ENCODE results near the gene RCCD1.

Gene RCCD1

GRCh38 chr15:90998737-90999136 lies 44.1 kb downstream of the RCCD1 start:
- no peaks in the 10 kb centered on the region for H3K9me3 ChIP-seq (ENCODE audit: control insufficient read depth, insufficient read depth, low read depth, low read length)
- TF ChIP-seq RBAK (tag by site-specific recombination; IDR thresholded peaks at IDR 0.05): no peak
- TF ChIP-seq ZNF830 (tag by site-specific recombination; IDR thresholded peaks at IDR 0.05; ENCODE audit: low read depth): no peak
- H3K4me3 ChIP-seq (ENCODE audit: low read depth, low read length): no peak overlapping the region
- ChIA-PET CTCF (no interaction called here), POLR2A (interaction anchor here (1.4 kb wide), 1 partner anchor 67 kb away, joined by 3 read pairs; the partner anchor contains the start of gene HDDC3)
- H3K4me1 ChIP-seq (ENCODE audit: control insufficient read depth, insufficient read depth, low read length): no peaks in the 10 kb centered on the region
- H3K36me3 ChIP-seq (ENCODE audit: control insufficient read depth in 2 of 2, insufficient read depth in 1 of 2, low read length in 2 of 2): peaks cover 52 to 62% of the 10 kb centered on the region in 2 experiments
- H3K27ac ChIP-seq (ENCODE audit: extremely low read depth, low read depth, low read length): no peak overlapping the region

- ChIA-PET POLR2A (interaction anchor here (0.6 to 0.9 kb wide), 2 partner anchors 16 to 70 kb away, joined by 3 read pairs; no protein-coding TSS in a partner anchor), CTCF (interaction anchor here (3.6 kb wide), 1 partner anchor 32 kb away, joined by 15 read pairs; no protein-coding TSS in a partner anchor)
- no peak overlapping the region for H3K4me3 ChIP-seq (ENCODE audit: low read depth, low read length)
- H3K36me3 ChIP-seq (ENCODE audit: control insufficient read depth in 2 of 2, insufficient read depth in 1 of 2, low read length in 2 of 2): peaks cover 59 to 84% of the 10 kb centered on the region in 2 experiments
- H3K9me3 ChIP-seq (ENCODE audit: control insufficient read depth, insufficient read depth, low read depth, low read length): no peaks in the 10 kb centered on the region
- no peak for TF ChIP-seq HOXC10 (CRISPR knock-in tag; IDR thresholded peaks at IDR 0.05)
- TF ChIP-seq ZNF391 (tag by site-specific recombination; IDR thresholded peaks at IDR 0.05; ENCODE audit: borderline replicate concordance, low read depth): no peak
- no peak for TF ChIP-seq ZNF600 (tag by site-specific recombination; IDR thresholded peaks at IDR 0.05)
- TF ChIP-seq ZNF146 (tag by site-specific recombination; IDR thresholded peaks at IDR 0.05): no peak
- TF ChIP-seq REST (tag by site-specific recombination; IDR thresholded peaks at IDR 0.05): no peak
- no peak for TF ChIP-seq ZNF19 (tag by site-specific recombination; IDR thresholded peaks at IDR 0.05; ENCODE audit: low read depth)
- TF ChIP-seq OVOL3 (tag by site-specific recombination; IDR thresholded peaks at IDR 0.05): no peak
- H3K4me1 ChIP-seq (ENCODE audit: control insufficient read depth, insufficient read depth, low read length): no peaks in the 10 kb centered on the region
- H3K27ac ChIP-seq (ENCODE audit: extremely low read depth, low read depth, low read length): no peak overlapping the region
Measured at GRCh38 chr15:91001209-91001608, 46.5 kb downstream of the RCCD1 start.

GRCh38 chr15:91007266-91007665 lies 52.6 kb downstream of the RCCD1 start:
- no peak overlapping the region for H3K27ac ChIP-seq (ENCODE audit: extremely low read depth, low read depth, low read length)
- H3K4me1 ChIP-seq (ENCODE audit: control insufficient read depth, insufficient read depth, low read length): no peaks in the 10 kb centered on the region
- no peak for TF ChIP-seq ZNF830 (tag by site-specific recombination; IDR thresholded peaks at IDR 0.05; ENCODE audit: low read depth)
- no peak for TF ChIP-seq ZNF654 (tag by site-specific recombination; IDR thresholded peaks at IDR 0.05; ENCODE audit: low read depth)
- TF ChIP-seq ZFP69B (tag by site-specific recombination; IDR thresholded peaks at IDR 0.05): no peak
- no peak for TF ChIP-seq ZNF362 (tag by site-specific recombination; IDR thresholded peaks at IDR 0.05)
- TF ChIP-seq BCL11B (tag by site-specific recombination; IDR thresholded peaks at IDR 0.05; ENCODE audit: low read depth): no peak
- TF ChIP-seq ZNF777 (tag by site-specific recombination; IDR thresholded peaks at IDR 0.05; ENCODE audit: borderline replicate concordance): no peak
- TF ChIP-seq PRDM6 (tag by site-specific recombination; IDR thresholded peaks at IDR 0.05): no peak
- no peak for TF ChIP-seq ZXDB (tag by site-specific recombination; IDR thresholded peaks at IDR 0.05)
- TF ChIP-seq REPIN1 (tag by site-specific recombination; IDR thresholded peaks at IDR 0.05; ENCODE audit: low read depth): no peak
- TF ChIP-seq TRIM28 (IDR thresholded peaks at IDR 0.05; ENCODE audit: borderline replicate concordance, low read length): no peak
- TF ChIP-seq ZSCAN5A (tag by site-specific recombination; IDR thresholded peaks at IDR 0.05): no peak
- no peak for TF ChIP-seq ZNF223 (tag by site-specific recombination; IDR thresholded peaks at IDR 0.05)
- no peak for TF ChIP-seq ZNF416 (tag by site-specific recombination; IDR thresholded peaks at IDR 0.05)
- no peak for TF ChIP-seq MZF1 (tag by site-specific recombination; IDR thresholded peaks at IDR 0.05; ENCODE audit: borderline replicate concordance)
- TF ChIP-seq ZNF785 (tag by site-specific recombination; IDR thresholded peaks at IDR 0.05): no peak
- CTCF ChIA-PET: interaction anchor here (0.6 to 1.1 kb wide), 2 partner anchors 73 to 714 kb away, joined by 3 read pairs; no protein-coding TSS in a partner anchor
- H3K4me3 ChIP-seq (ENCODE audit: low read depth, low read length): no peak overlapping the region
- POLR2A ChIA-PET: interaction anchor here (1.6 kb wide), 1 partner anchor 13 kb away, joined by 6 read pairs; the partner anchor contains the start of gene PRC1
- H3K36me3 ChIP-seq (ENCODE audit: control insufficient read depth in 2 of 2, insufficient read depth in 1 of 2, low read length in 2 of 2): peaks cover 47 to 81% of the 10 kb centered on the region in 2 experiments
- no peaks in the 10 kb centered on the region for H3K9me3 ChIP-seq (ENCODE audit: control insufficient read depth, insufficient read depth, low read depth, low read length)

All from HEK293 (cell line).